Kidney (tissue), 14 donors: ENCODE results near the gene F2RL2. TPM values are rescaled to one million over a fixed set of nuclear protein-coding genes. Genes with fewer than 3 reads are reported as not detected.
A peak's percentile ranks its signal among the peaks of the same experiment; 100 is the strongest.

ENCODE experiments used
- DNase-seq, 5 donors: peaks; one replicate each; pipeline ENCODE4 v3.0.0-alpha.2; 2013 to 2020
- FAIRE-seq: peaks from 2 replicates; lab custom pipeline; 2012; peaks lifted over from hg19 to GRCh38; lab: Jason Lieb, UNC
- H3K27ac ChIP-seq, 2 donors: one replicate each; pipeline ENCODE4 v1.7.0; 2013; ENCODE audit warnings: low read depth in 2 of 2, low read length in 2 of 2, inconsistent platforms in 1 of 2
- H3K27me3 ChIP-seq: one replicate; pipeline ENCODE4 v1.7.1; 2013; ENCODE audit warnings: low read length, inconsistent platforms; ENCODE audit not compliant: control insufficient read depth, insufficient read depth
- H3K36me3 ChIP-seq, 3 donors: one replicate each; pipeline versions ENCODE4 v1.7.0 to v1.7.1; 2013; ENCODE audit warnings: low read length in 3 of 3, control low read depth in 1 of 3, inconsistent platforms in 1 of 3; ENCODE audit not compliant: insufficient read depth in 3 of 3, control insufficient read depth in 2 of 3
- H3K4me1 ChIP-seq, 3 donors: one replicate each; pipeline versions ENCODE4 v1.7.0 to v1.7.1; 2013; ENCODE audit warnings: low read length in 3 of 3, inconsistent platforms in 1 of 3, low read depth in 1 of 3; ENCODE audit not compliant: control insufficient read depth in 2 of 3, insufficient read depth in 2 of 3
- H3K4me3 ChIP-seq, 3 donors: one replicate each; pipeline versions ENCODE4 v1.7.0 to v1.8.1; 2013; ENCODE audit warnings: low read length in 3 of 3, control low read depth in 1 of 3, inconsistent platforms in 1 of 3
- H3K9ac ChIP-seq, 3 donors: one replicate each; pipeline versions ENCODE4 v1.7.0 to v1.7.1; 2013; ENCODE audit warnings: low read length in 3 of 3, control low read depth in 1 of 3, inconsistent platforms in 1 of 3
- H3K9me3 ChIP-seq, 3 donors: one replicate each; pipeline versions ENCODE4 v1.7.0 to v1.7.1; 2013; ENCODE audit warnings: low read length in 3 of 3, control low read depth in 1 of 3, inconsistent platforms in 1 of 3; ENCODE audit not compliant: control insufficient read depth in 2 of 3, insufficient read depth in 1 of 3
- CTCF ChIP-seq: IDR thresholded peaks from 3 replicates; pipeline ENCODE4 v1.5.1; 2012; ENCODE audit warnings: mild to moderate bottlenecking, moderate library complexity, borderline replicate concordance; ENCODE audit not compliant: insufficient read depth; ENCODE audit errors: extremely low read depth
- intact Hi-C: fragments of 100-400 bp; cut with DNase I; formaldehyde crosslinking; loops from one replicate; pipeline ENCODE4 v1.11.1; 2022
- polyA plus RNA-seq: library from polyadenylated mRNA; stranded (reverse); fragments of 350-450 nt; fragmentation: Illumina TruSeq; extraction: RNeasy Lipid Tissue Mini Kit (QIAGEN cat#74804); gene quantifications from one replicate; pipeline ENCODE4 v1.2.3, GENCODE V29; 2014; ENCODE audit warnings: low read depth, low replicate concordance; ENCODE audit not compliant: insufficient read depth
- total RNA-seq: library from RNA; stranded (reverse); fragmentation: NEBNext Ultra II Directional; extraction: Animal tissue kit (Norgen Biotek cat#: 25700); gene quantifications from one replicate; pipeline ENCODE4 v1.2.1, GENCODE V29; 2021
- donor health status: control.
- donor health status: control.
- donor health status: control.
- donor health status: control.
- donor health status: control.
- donor health status: DM: yes; HTN: yes; CAD: no.
- donor health status: Normal renal cell carcinoma (clear cell type).

F2RL2 gene
- total and polyA plus RNA-seq, 2 donors from 2014 or later = 0.32 to 0.44 TPM

GRCh38 chr5:76662521-76662920 lies 39.3 kb upstream of the F2RL2 start:
- no peaks in the 10 kb centered on the region for H3K27me3 ChIP-seq
- no peak for TF ChIP-seq CTCF
- intact Hi-C loops = no loop called here

GRCh38 chr5:76660360-76660759 lies 37.2 kb upstream of the F2RL2 start:
- Histone ChIP-seq H3K9me3 (no peaks in the 10 kb centered on the region), H3K27me3 (no peaks in the 10 kb centered on the region), H3K4me3 (no peak overlapping the region), H3K4me1 (no peaks in the 10 kb centered on the region), H3K27ac (no peak overlapping the region), H3K9ac (no peak overlapping the region), H3K36me3 (peaks cover 0 to 10% (median 2%) of the 10 kb centered on the region in 3 donors)
- no peak for TF ChIP-seq CTCF
- intact Hi-C loops = no loop called here
- DNase-seq (peak in 1 of 5 donors; percentile 37), FAIRE-seq (no peak)

More at GRCh38 chr5:76662521-76662920, 39.3 kb upstream of the F2RL2 start:
- no peak overlapping the region for H3K27ac ChIP-seq
- H3K4me3 ChIP-seq = no peak overlapping the region
- H3K9ac ChIP-seq = no peak overlapping the region
- H3K4me1 ChIP-seq = no peaks in the 10 kb centered on the region
- FAIRE-seq = no peak
- H3K9me3 ChIP-seq = no peaks in the 10 kb centered on the region
- DNase-seq = no peak
- H3K36me3 ChIP-seq = peaks cover 2 to 10% (median 2%) of the 10 kb centered on the region in 3 donors

- Histone ChIP-seq H3K36me3 (peaks cover 0 to 4% (median 2%) of the 10 kb centered on the region in 3 donors), H3K27me3 (no peaks in the 10 kb centered on the region), H3K4me3 (no peak overlapping the region), H3K4me1 (no peaks in the 10 kb centered on the region), H3K27ac (peak overlapping the region in 1 of 2 donors; percentile 28), H3K9me3 (no peaks in the 10 kb centered on the region), H3K9ac (no peak overlapping the region)
- intact Hi-C loops = no loop called here
- TF ChIP-seq CTCF = no peak
- FAIRE-seq = no peak
- no peak for DNase-seq
These were observed 34.6 kb upstream of the F2RL2 start for GRCh38 chr5:76657683-76658311.
